ENCODE data around the gene MTA3. TPM values are rescaled to one million over a fixed set of nuclear protein-coding genes. Genes with fewer than 3 reads are reported as not detected.

Gene MTA3
- total and polyA plus RNA-seq, 9 of the 15 experiments (the other 6 are each of a cell fraction or from before 2014, with no cell fraction given) = 12.4 to 39.6 (median 23.5) TPM

GRCh38 chr2:42568401-42569115, at the start of gene MTA3 (continued):
- peak; percentile 94 for TF ChIP-seq PRPF4 (IDR thresholded peaks at IDR 0.05; ENCODE audit: insufficient read depth, low read depth, low read length, poor library complexity, severe bottlenecking)
- TF ChIP-seq HLTF (IDR thresholded peaks at IDR 0.05) = no peak
- no peak for TF ChIP-seq NCOA4 (IDR thresholded peaks at IDR 0.05; ENCODE audit: partially characterized antibody)
- no peak for TF ChIP-seq PHB (CRISPR knock-in tag; IDR thresholded peaks at IDR 0.05)
- no peak for TF ChIP-seq PPARD (CRISPR knock-in tag; IDR thresholded peaks at IDR 0.05)
- no peak for TF ChIP-seq TCF7L2 (IDR thresholded peaks at IDR 0.05; ENCODE audit: low read depth, low read length)
- TF ChIP-seq COPS2 (conservative IDR thresholded peaks at IDR 0.05) = no peak
- TF ChIP-seq ZNF551 (CRISPR knock-in tag; IDR thresholded peaks at IDR 0.05) = no peak
- TF ChIP-seq ZBTB1 (CRISPR knock-in tag; IDR thresholded peaks at IDR 0.05; ENCODE audit: borderline replicate concordance, low read depth) = no peak
- no peak for TF ChIP-seq NEUROD1 (IDR thresholded peaks at IDR 0.05; ENCODE audit: borderline replicate concordance, low read depth, low read length, partially characterized antibody)
- TF ChIP-seq PREB (CRISPR knock-in tag; IDR thresholded peaks at IDR 0.05) = no peak
- no peak for TF ChIP-seq POU5F1 (IDR thresholded peaks at IDR 0.05; ENCODE audit: borderline replicate concordance, low read depth, low read length, partially characterized antibody)
- TF ChIP-seq LARP7 (IDR thresholded peaks at IDR 0.05) = no peak
- peak; percentile 23 for TF ChIP-seq RBBP5 (IDR thresholded peaks at IDR 0.05; ENCODE audit: borderline replicate concordance, insufficient read depth, low read length, poor library complexity, severe bottlenecking)
- 0 out of 2 replicates have a peak, but pooled peaks have one; percentile 37 for TF ChIP-seq GABPA (tag; conservative IDR thresholded peaks at IDR 0.05; ENCODE audit: low read depth)
- peak; percentile 73 for TF ChIP-seq ZFX (CRISPR knock-in tag; IDR thresholded peaks at IDR 0.05)
- TF ChIP-seq MXD1 (CRISPR knock-in tag; IDR thresholded peaks at IDR 0.05; ENCODE audit: borderline replicate concordance, poor library complexity, severe bottlenecking) = no peak
- TF ChIP-seq TRIM25 (IDR thresholded peaks at IDR 0.05; ENCODE audit: borderline replicate concordance) = no peak
- TF ChIP-seq ZBTB12 (CRISPR knock-in tag; IDR thresholded peaks at IDR 0.05) = no peak
- 0 out of 4 replicates have a peak, but pooled peaks of 1 of the 2 experiments have one; percentile 20 for TF ChIP-seq TRIM24 (IDR thresholded peaks at IDR 0.05)
- no peak for TF ChIP-seq ZEB2 (IDR thresholded peaks at IDR 0.05)
- TF ChIP-seq HMGN3 (IDR thresholded peaks at IDR 0.05; ENCODE audit: borderline replicate concordance, extremely low read depth, insufficient read length, low read depth, low read length) = no peak
- no peak for TF ChIP-seq ZNF77 (CRISPR knock-in tag; IDR thresholded peaks at IDR 0.05)
- TF ChIP-seq BRF1 (IDR thresholded peaks at IDR 0.05; ENCODE audit: borderline replicate concordance, extremely low read depth, insufficient read length) = no peak

All from K562 (cell line).